Fibroblast of lung (primary cell): ENCODE data around the gene SAP30. TPM values are rescaled to one million over a fixed set of nuclear protein-coding genes. Genes with fewer than 3 reads are reported as not detected.

Experiments
- DNase-seq, 2 donors: peaks; one replicate each; pipeline versions ENCODE4 v3.0.0 to v3.0.0-alpha.2; 2010; ENCODE audit warnings: low read depth in 2 of 2
- H2AFZ ChIP-seq: 2 replicates; pipeline ENCODE4 v1.5.1; 2012; ENCODE audit warnings: low read length, control low read depth, inconsistent platforms
- H3K27ac ChIP-seq: 2 replicates; pipeline ENCODE4 v1.5.1; 2011; ENCODE audit warnings: low read length, control low read depth; ENCODE audit not compliant: insufficient read depth
- H3K27me3 ChIP-seq: 2 replicates; pipeline ENCODE4 v1.5.1; 2011; ENCODE audit warnings: mild to moderate bottlenecking, low read length; ENCODE audit not compliant: control insufficient read depth, insufficient read depth
- H3K36me3 ChIP-seq: 2 replicates; pipeline ENCODE4 v1.5.1; 2011; ENCODE audit warnings: low read length; ENCODE audit not compliant: control insufficient read depth, insufficient read depth
- H3K4me1 ChIP-seq: 2 replicates; pipeline ENCODE4 v1.5.1; 2011; ENCODE audit warnings: low read length; ENCODE audit not compliant: control insufficient read depth, insufficient read depth; ENCODE audit errors: extremely low read depth
- H3K4me2 ChIP-seq: 2 replicates; pipeline ENCODE4 v1.5.1; 2011; ENCODE audit warnings: low read length, control low read depth; ENCODE audit not compliant: insufficient read depth; ENCODE audit errors: extremely low read depth
- H3K4me3 ChIP-seq, 4 experiments: fragments of 200-600 bp in 1 of 4; sonication (generic) in 1 of 4; replicated peaks in 1 of 4; 2 replicates each; pipeline ENCODE4 v1.5.1; 2011 to 2016; ENCODE audit warnings: low read length in 4 of 4, low read depth in 3 of 4, mild to moderate bottlenecking in 3 of 4, control low read depth in 2 of 4, inconsistent platforms in 1 of 4, mixed read lengths in 1 of 4; ENCODE audit not compliant: insufficient read depth in 1 of 4; ENCODE audit errors: control extremely low read depth in 1 of 4
- H3K79me2 ChIP-seq: 2 replicates; pipeline ENCODE4 v1.5.1; 2012; ENCODE audit warnings: mild to moderate bottlenecking, low read length, inconsistent platforms; ENCODE audit not compliant: control insufficient read depth, insufficient read depth
- H3K9ac ChIP-seq: 2 replicates; pipeline ENCODE4 v1.5.1; 2011; ENCODE audit warnings: mild to moderate bottlenecking, low read length, control low read depth; ENCODE audit not compliant: insufficient read depth
- H3K9me3 ChIP-seq: 2 replicates; pipeline ENCODE4 v1.5.1; 2012; ENCODE audit warnings: low read depth, low read length; ENCODE audit not compliant: control insufficient read depth, insufficient read depth
- H4K20me1 ChIP-seq: 2 replicates; pipeline ENCODE4 v1.5.1; 2011; ENCODE audit warnings: low read length; ENCODE audit not compliant: control insufficient read depth, insufficient read depth; ENCODE audit errors: extremely low read depth
- EZH2 ChIP-seq: IDR thresholded peaks from 2 replicates; pipeline ENCODE4 v1.5.1; 2012; ENCODE audit warnings: low read length, control low read depth, mild to moderate bottlenecking; ENCODE audit errors: missing control alignments
- polyA plus RNA-seq, 2 donors: library from polyadenylated mRNA; depleted of rRNA in 1 of 2; stranded (reverse) in 1 of 2; unstranded in 1 of 2; fragments of >200 nt; gene quantifications; 2 replicates each; pipeline ENCODE4 v1.2.1, GENCODE V29; 2011 to 2012; ENCODE audit warnings: missing spikeins in 1 of 2
- total RNA-seq: library from RNA; depleted of rRNA; stranded (reverse); fragments of >200 nt; gene quantifications from 2 replicates; pipeline ENCODE4 v1.2.1, GENCODE V29; 2014
- TF ChIP-seq, protein P1 (sequence below), 2 donors: IDR thresholded peaks in 1 of 2; conservative IDR thresholded peaks in 1 of 2; 1 replicate in 1 of 2; 2 replicates in 1 of 2; pipeline ENCODE4 v1.5.1; 2011 to 2012; ENCODE audit warnings: low read length in 2 of 2, control low read depth in 1 of 2, inconsistent platforms in 1 of 2, low read depth in 1 of 2, mild to moderate bottlenecking in 1 of 2

Gene SAP30
- total and polyA plus RNA-seq, 2 donors (not counting 1 experiment from before 2014, with no cell fraction given) = 32.5 to 101 TPM

DNA sequence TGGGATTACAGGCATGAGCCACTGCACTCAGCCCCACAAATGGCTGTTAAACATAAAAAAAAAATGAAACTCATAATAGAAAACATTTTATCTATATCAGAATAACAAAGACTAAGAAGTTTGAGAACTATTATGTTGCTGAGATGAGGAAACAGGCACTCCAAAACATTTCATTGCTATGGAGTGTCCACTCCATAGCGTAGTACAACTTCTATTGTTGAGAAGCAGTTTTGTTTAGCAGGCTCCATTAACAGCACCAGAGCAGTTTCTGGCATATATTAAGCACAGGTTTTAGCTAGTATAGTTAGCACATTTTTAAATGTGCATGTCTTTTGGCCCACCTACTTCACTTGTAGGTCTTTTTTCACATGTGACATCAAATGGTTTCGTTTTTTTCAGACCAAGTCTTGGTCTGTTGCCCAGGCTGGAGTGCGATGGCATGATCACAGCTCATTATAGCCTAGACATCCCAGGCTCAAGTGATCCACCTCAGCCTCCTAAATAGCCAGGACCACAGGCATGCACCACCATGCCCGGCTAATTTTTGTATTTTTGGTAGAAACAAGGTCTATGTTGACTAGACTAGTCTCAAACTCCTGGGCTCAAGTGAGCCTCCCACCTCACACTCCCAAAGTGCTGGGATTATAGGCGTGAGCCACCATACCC is 42.4 kb upstream of the SAP30 start:
- DNase-seq = no peak
- Histone ChIP-seq H3K4me2 (no peak overlapping the region), H3K9me3 (no peaks in the 10 kb centered on the region), H3K4me1 (peaks cover 3% of the 10 kb centered on the region), H3K27ac (no peak overlapping the region), H3K79me2 (peaks cover 32% of the 10 kb centered on the region), H4K20me1 (no peaks in the 10 kb centered on the region), H2AFZ (no peak overlapping the region), H3K36me3 (peaks cover 5% of the 10 kb centered on the region), H3K27me3 (no peaks in the 10 kb centered on the region), H3K4me3 (no peak overlapping the region), H3K9ac (no peak overlapping the region)
- TF ChIP-seq, protein P1, sequence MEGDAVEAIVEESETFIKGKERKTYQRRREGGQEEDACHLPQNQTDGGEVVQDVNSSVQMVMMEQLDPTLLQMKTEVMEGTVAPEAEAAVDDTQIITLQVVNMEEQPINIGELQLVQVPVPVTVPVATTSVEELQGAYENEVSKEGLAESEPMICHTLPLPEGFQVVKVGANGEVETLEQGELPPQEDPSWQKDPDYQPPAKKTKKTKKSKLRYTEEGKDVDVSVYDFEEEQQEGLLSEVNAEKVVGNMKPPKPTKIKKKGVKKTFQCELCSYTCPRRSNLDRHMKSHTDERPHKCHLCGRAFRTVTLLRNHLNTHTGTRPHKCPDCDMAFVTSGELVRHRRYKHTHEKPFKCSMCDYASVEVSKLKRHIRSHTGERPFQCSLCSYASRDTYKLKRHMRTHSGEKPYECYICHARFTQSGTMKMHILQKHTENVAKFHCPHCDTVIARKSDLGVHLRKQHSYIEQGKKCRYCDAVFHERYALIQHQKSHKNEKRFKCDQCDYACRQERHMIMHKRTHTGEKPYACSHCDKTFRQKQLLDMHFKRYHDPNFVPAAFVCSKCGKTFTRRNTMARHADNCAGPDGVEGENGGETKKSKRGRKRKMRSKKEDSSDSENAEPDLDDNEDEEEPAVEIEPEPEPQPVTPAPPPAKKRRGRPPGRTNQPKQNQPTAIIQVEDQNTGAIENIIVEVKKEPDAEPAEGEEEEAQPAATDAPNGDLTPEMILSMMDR (conservative IDR thresholded peaks at IDR 0.05 in 1 of 2, IDR thresholded peaks at IDR 0.05 in 1 of 2; ENCODE audit: low read depth in 1 of 2, low read length in 2 of 2) = no peak

DNA sequence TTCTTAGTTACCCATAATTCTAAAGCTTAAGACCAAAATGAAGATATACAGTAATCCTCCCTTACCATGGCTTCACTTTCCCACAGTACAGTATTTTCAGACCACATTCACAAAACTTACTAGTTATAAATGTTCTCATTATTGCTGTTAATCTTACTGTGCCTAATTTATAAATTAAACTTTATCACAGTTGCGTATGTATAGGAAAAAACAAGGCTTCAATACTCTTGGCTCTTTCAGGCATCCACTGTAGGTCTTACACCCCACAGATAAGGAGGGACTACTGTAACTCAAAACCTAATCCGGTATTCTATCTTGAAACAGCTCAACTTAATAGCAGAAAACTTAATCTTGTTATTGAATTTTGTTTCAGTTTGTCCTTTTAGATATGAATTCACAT is 40.2 kb upstream of the SAP30 start:
- H2AFZ ChIP-seq = no peak overlapping the region
- H3K9me3 ChIP-seq = no peaks in the 10 kb centered on the region
- H3K36me3 ChIP-seq = peaks cover 2% of the 10 kb centered on the region
- no peak for TF ChIP-seq EZH2
- TF ChIP-seq, protein P1 (conservative IDR thresholded peaks at IDR 0.05 in 1 of 2, IDR thresholded peaks at IDR 0.05 in 1 of 2; ENCODE audit: low read depth in 1 of 2, low read length in 2 of 2) = no peak
- no peak for DNase-seq
- no peaks in the 10 kb centered on the region for H3K27me3 ChIP-seq
- H3K79me2 ChIP-seq = peaks cover 39% of the 10 kb centered on the region
- H3K4me2 ChIP-seq = peak overlapping the region; percentile 52
- H3K4me3 ChIP-seq = peak overlapping the region in 1 of 4 experiments; percentile 38
- H4K20me1 ChIP-seq = no peaks in the 10 kb centered on the region
- peaks cover 3% of the 10 kb centered on the region for H3K4me1 ChIP-seq
- H3K27ac ChIP-seq = no peak overlapping the region
- H3K9ac ChIP-seq = no peak overlapping the region

DNA sequence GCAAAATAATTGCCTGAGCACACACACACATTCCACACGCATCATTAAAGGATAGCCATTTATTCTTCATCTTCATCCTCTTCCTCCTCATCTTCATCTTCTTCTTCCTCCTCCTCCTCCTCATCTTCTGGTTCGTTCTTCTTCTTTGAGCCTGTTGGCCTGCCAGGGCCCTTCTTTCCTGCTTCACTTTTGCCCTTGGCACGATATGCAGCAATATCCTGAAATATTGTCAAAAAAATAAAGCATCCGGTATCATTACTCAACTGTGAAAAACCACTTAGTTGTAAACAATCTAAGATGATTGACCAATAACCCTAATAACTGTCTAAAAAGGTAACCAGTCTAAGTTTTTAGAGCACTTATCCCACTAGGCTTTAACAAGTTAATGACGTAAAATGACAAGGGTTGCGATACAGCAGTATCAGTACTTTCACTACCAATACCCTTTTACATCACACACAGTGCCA is 38.7 kb upstream of the SAP30 start:
- peaks cover 39% of the 10 kb centered on the region for H3K79me2 ChIP-seq
- no peaks in the 10 kb centered on the region for H3K9me3 ChIP-seq
- H2AFZ ChIP-seq = no peak overlapping the region
- TF ChIP-seq, protein P1 (conservative IDR thresholded peaks at IDR 0.05 in 1 of 2, IDR thresholded peaks at IDR 0.05 in 1 of 2; ENCODE audit: low read depth in 1 of 2, low read length in 2 of 2) = no peak
- no peak for TF ChIP-seq EZH2
- H4K20me1 ChIP-seq = no peaks in the 10 kb centered on the region
- DNase-seq = peak in 1 of 2 donors; percentile 58
- H3K4me3 ChIP-seq = peak overlapping the region; percentile 77 to 98 (median 90)
- H3K4me1 ChIP-seq = peaks cover 3% of the 10 kb centered on the region
- peak overlapping the region; percentile 3 for H3K27ac ChIP-seq
- H3K4me2 ChIP-seq = peak overlapping the region; percentile 93
- peaks cover 1% of the 10 kb centered on the region for H3K36me3 ChIP-seq
- peak overlapping the region; percentile 3 for H3K9ac ChIP-seq
- H3K27me3 ChIP-seq = no peaks in the 10 kb centered on the region
